Spleen (tissue), 7 donors: ENCODE data around the gene DENND1A.

Experiments
- POLR2A ChIP-seq, 3 donors: fragments of 450-650 bp; IDR thresholded peaks; one replicate each; pipeline ENCODE4 v1.5.1; 2017; ENCODE audit warnings: antibody characterized with exemption in 3 of 3, mild to moderate bottlenecking in 1 of 3
- TF ChIP-seq, protein P1 (sequence below), 11 experiments: fragments of 200-600 bp in 7 of 11; fragments of 450-650 bp in 4 of 11; sonication (generic) in 4 of 11; IDR thresholded peaks in 8 of 11; conservative IDR thresholded peaks in 3 of 11; 1 replicate in 7 of 11; 2 replicates in 4 of 11; pipeline versions ENCODE4 v1.4.0 to v1.8.0; 2016 to 2021; ENCODE audit warnings: antibody characterized with exemption in 11 of 11, inconsistent platforms in 4 of 11, mild to moderate bottlenecking in 1 of 11
- donor health status: DM: no; HTN: no; CAD: no; lungs with moderate emphysema.
- donor health status: DM: no; HTN: no; CAD: no.
- donor health status: DM: no; HTN: no; CAD: no.

DNA sequence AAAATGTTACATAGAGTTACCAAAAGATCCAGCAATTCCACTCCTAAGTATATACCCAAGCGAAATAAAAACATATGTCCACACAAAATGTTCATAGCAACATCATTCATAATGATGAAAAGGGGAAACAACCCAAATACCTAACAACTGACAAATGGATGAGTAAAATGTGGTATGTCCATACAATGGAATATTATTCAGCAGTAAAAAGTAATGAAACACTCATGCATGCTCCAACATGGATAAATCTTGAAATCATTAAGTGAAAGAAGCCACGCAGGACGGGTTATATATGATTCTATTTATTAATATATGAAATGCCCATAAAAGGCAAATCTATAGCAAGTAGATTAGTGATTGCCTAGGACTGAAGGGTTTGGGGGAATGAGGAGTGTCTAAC, 6.0 kb downstream of the DENND1A start:
- TF ChIP-seq POLR2A (IDR thresholded peaks at IDR 0.05), result no peak
- TF ChIP-seq, protein P1, sequence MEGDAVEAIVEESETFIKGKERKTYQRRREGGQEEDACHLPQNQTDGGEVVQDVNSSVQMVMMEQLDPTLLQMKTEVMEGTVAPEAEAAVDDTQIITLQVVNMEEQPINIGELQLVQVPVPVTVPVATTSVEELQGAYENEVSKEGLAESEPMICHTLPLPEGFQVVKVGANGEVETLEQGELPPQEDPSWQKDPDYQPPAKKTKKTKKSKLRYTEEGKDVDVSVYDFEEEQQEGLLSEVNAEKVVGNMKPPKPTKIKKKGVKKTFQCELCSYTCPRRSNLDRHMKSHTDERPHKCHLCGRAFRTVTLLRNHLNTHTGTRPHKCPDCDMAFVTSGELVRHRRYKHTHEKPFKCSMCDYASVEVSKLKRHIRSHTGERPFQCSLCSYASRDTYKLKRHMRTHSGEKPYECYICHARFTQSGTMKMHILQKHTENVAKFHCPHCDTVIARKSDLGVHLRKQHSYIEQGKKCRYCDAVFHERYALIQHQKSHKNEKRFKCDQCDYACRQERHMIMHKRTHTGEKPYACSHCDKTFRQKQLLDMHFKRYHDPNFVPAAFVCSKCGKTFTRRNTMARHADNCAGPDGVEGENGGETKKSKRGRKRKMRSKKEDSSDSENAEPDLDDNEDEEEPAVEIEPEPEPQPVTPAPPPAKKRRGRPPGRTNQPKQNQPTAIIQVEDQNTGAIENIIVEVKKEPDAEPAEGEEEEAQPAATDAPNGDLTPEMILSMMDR (IDR thresholded peaks at IDR 0.05 in 8 of 11, conservative IDR thresholded peaks at IDR 0.05 in 3 of 11), result no peak
